NB4 (cell line): ENCODE results near the gene TMEM196.

Experiments used
- DNase-seq: peaks from one replicate; pipeline ENCODE4 v3.0.0; 2010; ENCODE audit warnings: low read depth
- H3K4me3 ChIP-seq: one replicate; pipeline ENCODE4 v1.5.1; 2011; ENCODE audit warnings: mild to moderate bottlenecking, low read depth, low read length, moderate library complexity
- CTCF ChIP-seq: IDR thresholded peaks from one replicate; pipeline ENCODE4 v1.5.1; 2012; ENCODE audit warnings: low read depth, low read length
- MYC ChIP-seq: IDR thresholded peaks from 2 replicates; pipeline ENCODE4 v1.6.1; 2011; ENCODE audit warnings: low read depth, low read length
- POLR2A ChIP-seq: IDR thresholded peaks from 2 replicates; pipeline ENCODE4 v1.6.1; 2011; ENCODE audit warnings: mild to moderate bottlenecking; ENCODE audit not compliant: insufficient read length; ENCODE audit errors: extremely low read depth
- TF ChIP-seq, protein P1 (sequence below): IDR thresholded peaks from 2 replicates; pipeline ENCODE4 v1.6.1; 2011; ENCODE audit warnings: low read depth, low read length

Gene TMEM196

DNA sequence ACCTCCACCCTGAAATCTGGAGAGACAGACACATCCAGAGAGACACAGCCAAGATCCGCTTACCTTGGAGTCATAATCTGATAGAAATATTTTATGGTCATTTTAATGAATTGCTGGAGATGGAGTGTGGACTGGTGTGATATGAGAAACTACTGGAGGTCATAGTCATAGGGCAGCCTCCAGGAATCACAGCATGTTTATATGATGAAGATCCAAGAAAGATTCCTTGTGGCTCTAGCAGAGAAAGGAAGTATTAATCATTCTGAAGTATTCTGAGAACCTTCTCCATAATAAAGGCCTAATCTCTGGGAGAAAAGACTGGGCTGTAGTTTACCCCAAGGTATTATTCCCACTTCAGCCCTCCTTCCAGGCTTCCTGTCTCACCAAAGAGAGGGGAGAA lies 102.6 kb downstream of the TMEM196 start:
- no peak overlapping the region for H3K4me3 ChIP-seq
- DNase-seq, result no peak
- TF ChIP-seq POLR2A (no peak), CTCF (no peak), MYC (no peak)
- TF ChIP-seq, protein P1, sequence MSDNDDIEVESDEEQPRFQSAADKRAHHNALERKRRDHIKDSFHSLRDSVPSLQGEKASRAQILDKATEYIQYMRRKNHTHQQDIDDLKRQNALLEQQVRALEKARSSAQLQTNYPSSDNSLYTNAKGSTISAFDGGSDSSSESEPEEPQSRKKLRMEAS, result no peak
